Brain microvascular endothelial cell (primary cell): ENCODE measurements around the gene MAP4K1.

Experiments
- DNase-seq: peaks from one replicate; pipeline ENCODE4 v3.0.0-alpha.2; 2020
- H3K27ac ChIP-seq: fragments of 250-450 bp; sonication (Bioruptor Pico); 2 replicates; pipeline ENCODE4 v1.5.1; 2020; ENCODE audit warnings: mild to moderate bottlenecking, moderate library complexity
- H3K27me3 ChIP-seq: fragments of 250-450 bp; sonication (Bioruptor Pico); replicated peaks from 2 replicates; pipeline ENCODE4 v1.5.1; 2020; ENCODE audit warnings: mild to moderate bottlenecking
- H3K36me3 ChIP-seq: fragments of 250-450 bp; sonication (Bioruptor Pico); replicated peaks from 2 replicates; pipeline ENCODE4 v1.5.1; 2020; ENCODE audit warnings: mild to moderate bottlenecking
- H3K4me3 ChIP-seq: 2 replicates; pipeline ENCODE4 v1.5.1; 2011; ENCODE audit warnings: low read depth, mild to moderate bottlenecking, control low read depth, low read length, moderate library complexity
- in situ Hi-C: cut with HindIII; loops from 2 replicates; pipeline ENCODE4 v1.10.0; 2017; ENCODE audit warnings: low sequenced_read_pairs, low pct_ligation_motif_present
- TF ChIP-seq, protein P1 (sequence below): IDR thresholded peaks from 2 replicates; pipeline ENCODE4 v1.5.1; 2011; ENCODE audit warnings: low read depth, mild to moderate bottlenecking, moderate library complexity, low read length, control low read depth, inconsistent platforms; ENCODE audit errors: missing control alignments

Gene MAP4K1

DNA sequence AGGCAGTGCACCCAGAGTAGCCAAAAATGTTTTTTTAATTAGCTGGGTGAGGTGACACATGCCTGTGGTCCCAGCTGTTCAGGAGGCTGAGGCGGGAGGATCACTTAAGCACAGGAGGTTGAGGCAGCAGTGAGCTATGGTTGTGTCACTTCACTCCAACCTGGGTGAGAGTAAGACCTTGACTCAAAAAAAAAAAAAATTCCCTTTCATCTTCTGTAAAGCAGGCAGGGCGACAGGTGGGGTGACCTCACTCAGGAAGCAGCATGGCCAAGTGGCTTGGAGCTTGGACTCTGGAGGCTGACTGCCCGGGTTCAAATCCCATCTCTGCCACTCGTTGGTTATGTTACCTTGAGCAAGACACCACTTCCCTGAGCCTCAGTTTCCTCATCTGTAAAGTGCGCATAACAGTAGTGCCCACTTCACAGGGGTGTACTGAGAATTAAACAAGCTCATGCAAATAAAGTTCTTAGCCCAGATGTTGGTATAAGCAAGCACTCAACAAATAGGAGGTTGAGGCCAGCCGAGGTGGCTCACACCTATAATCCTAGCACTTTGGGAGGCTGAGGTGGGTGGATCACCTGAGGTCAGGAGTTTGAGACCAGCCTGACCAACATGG is 48.3 kb downstream of the MAP4K1 start:
- Histone ChIP-seq H3K27me3 (peaks cover 9% of the 10 kb centered on the region), H3K36me3 (no peaks in the 10 kb centered on the region), H3K4me3 (no peak overlapping the region), H3K27ac (no peak overlapping the region)
- no peak for DNase-seq
- TF ChIP-seq, protein P1, sequence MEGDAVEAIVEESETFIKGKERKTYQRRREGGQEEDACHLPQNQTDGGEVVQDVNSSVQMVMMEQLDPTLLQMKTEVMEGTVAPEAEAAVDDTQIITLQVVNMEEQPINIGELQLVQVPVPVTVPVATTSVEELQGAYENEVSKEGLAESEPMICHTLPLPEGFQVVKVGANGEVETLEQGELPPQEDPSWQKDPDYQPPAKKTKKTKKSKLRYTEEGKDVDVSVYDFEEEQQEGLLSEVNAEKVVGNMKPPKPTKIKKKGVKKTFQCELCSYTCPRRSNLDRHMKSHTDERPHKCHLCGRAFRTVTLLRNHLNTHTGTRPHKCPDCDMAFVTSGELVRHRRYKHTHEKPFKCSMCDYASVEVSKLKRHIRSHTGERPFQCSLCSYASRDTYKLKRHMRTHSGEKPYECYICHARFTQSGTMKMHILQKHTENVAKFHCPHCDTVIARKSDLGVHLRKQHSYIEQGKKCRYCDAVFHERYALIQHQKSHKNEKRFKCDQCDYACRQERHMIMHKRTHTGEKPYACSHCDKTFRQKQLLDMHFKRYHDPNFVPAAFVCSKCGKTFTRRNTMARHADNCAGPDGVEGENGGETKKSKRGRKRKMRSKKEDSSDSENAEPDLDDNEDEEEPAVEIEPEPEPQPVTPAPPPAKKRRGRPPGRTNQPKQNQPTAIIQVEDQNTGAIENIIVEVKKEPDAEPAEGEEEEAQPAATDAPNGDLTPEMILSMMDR = no peak
- in situ Hi-C loops = no loop called here

- in situ Hi-C loops = no loop called here
- no peak for DNase-seq
- H3K36me3 ChIP-seq = no peaks in the 10 kb centered on the region
- TF ChIP-seq, protein P1 = no peak
- no peak overlapping the region for H3K27ac ChIP-seq
- no peak overlapping the region for H3K4me3 ChIP-seq
- peaks cover 10% of the 10 kb centered on the region for H3K27me3 ChIP-seq
Observed at GRCh38 chr19:38565691-38566105, 52.1 kb downstream of the MAP4K1 start.

GRCh38 chr19:38564981-38565690 is 52.6 kb downstream of the MAP4K1 start:
- no peak overlapping the region for H3K4me3 ChIP-seq
- DNase-seq = no peak
- no peak overlapping the region for H3K27ac ChIP-seq
- H3K27me3 ChIP-seq = peaks cover 10% of the 10 kb centered on the region
- in situ Hi-C loops = no loop called here
- no peaks in the 10 kb centered on the region for H3K36me3 ChIP-seq
- TF ChIP-seq, protein P1 = no peak

DNA sequence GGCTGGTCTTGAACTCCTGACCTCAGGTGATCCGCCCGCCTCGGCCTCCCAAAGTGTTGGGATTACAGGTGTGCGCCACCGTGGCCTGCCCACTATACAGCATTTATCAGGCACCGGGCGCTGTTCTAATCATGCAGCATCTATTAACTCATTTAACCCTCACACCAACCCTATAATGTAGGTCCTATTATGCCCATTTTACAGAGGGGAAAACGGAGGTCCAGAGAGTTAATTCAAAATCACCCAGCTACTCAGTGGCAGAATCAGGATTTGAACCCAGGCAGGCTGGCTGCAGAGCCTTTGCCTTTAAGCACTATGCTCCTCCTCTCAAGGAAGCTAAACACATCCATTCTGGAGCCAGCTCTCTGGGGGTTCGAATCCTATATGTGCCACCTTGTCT is 54.3 kb downstream of the MAP4K1 start:
- H3K27me3 ChIP-seq = peaks cover 10% of the 10 kb centered on the region
- DNase-seq = no peak
- no peak overlapping the region for H3K4me3 ChIP-seq
- in situ Hi-C loops = no loop called here
- H3K27ac ChIP-seq = no peak overlapping the region
- no peaks in the 10 kb centered on the region for H3K36me3 ChIP-seq
- TF ChIP-seq, protein P1 = no peak

DNA sequence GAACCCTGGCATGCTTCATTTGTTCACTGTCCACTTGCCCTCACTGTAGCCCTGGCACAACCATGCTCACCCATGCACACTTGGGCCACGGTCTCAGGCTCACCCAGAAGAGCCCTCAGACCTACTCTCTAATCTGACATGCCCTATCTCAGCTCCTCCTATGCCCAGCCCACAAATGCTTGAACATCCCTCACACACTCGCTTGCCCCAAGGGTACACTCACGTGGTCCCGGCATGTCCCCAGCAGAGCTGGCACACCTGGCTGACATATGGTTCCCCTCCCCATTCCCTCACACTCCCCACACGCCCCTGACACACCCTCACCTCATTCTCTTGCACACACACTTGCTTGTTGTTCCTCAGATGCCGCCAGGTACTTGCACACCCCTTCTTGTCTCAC is 55.7 kb downstream of the MAP4K1 start:
- no peak for DNase-seq
- Histone ChIP-seq H3K4me3 (no peak overlapping the region), H3K36me3 (no peaks in the 10 kb centered on the region), H3K27me3 (peaks cover 10% of the 10 kb centered on the region), H3K27ac (no peak overlapping the region)
- in situ Hi-C loops = no loop called here
- TF ChIP-seq, protein P1 = no peak
